ENCODE results near the gene CD14. TPM values are rescaled to one million over a fixed set of nuclear protein-coding genes. Genes with fewer than 3 reads are reported as not detected.
A peak's percentile ranks its signal among the peaks of the same experiment; 100 is the strongest.
"Not testable (repeated sequence)": the region's sequence is repeated elsewhere in the genome, so short reads cannot be mapped to it uniquely, and the experiment has no call there.

Gene CD14
- total and polyA plus RNA-seq, 2 donors (not counting 3 experiments of a cell fraction or from before 2014, with no cell fraction given), result 0.33 to 3.7 TPM

DNA sequence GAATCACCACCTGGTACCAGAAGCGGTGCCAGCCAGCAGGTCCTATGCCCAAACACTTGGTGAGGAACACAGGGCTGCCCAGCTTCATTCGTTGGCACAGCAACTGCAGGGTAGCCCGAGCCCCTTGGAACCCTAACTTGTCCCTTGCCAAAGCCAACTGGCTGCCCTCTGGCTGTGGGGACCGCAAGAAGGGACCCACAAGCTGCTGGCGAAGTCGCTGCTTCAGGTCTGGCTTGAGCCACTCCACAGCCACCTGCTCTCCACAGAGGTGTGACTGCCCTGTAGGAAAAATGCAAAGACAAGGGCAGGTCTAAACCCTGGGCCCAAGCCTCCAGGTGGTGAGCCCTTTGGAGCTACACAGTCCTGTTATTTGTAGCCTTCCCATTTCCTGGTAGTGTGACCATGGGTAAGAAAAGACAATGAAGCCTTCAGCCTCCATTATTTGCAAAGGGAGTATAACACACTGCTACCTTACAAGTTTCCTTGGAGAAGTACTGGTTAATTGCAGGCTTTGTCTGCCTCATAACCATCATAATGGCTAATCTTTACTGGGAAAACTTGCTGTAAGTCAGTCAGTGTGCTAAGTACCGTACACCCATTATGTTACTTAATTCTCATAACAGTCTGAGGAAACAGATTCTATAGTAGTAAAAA, 38.6 kb upstream of the CD14 start:
- ChIA-PET POLR2A (no interaction called here), CTCF (no interaction called here)
- no peak overlapping the region for H3K4me2 ChIP-seq (ENCODE audit: insufficient read depth, low read length)
- H3K27me3 ChIP-seq (ENCODE audit: control insufficient read depth in 2 of 2, insufficient read depth in 2 of 2, low read length in 2 of 2), result no peaks in the 10 kb centered on the region
- H3K9me3 ChIP-seq (replicated peaks; ENCODE audit: control insufficient read depth, insufficient read depth, low read length), result no peaks in the 10 kb centered on the region
- intact Hi-C loops (cut with micrococcal nuclease), result loop anchor here (1.0 kb wide), 1 partner anchor 19 kb away; no protein-coding TSS in a partner anchor
- H3K79me2 ChIP-seq (ENCODE audit: control insufficient read depth, insufficient read depth, low read length), result peaks cover 7% of the 10 kb centered on the region
- H3K4me3 ChIP-seq (replicated peaks in 1 of 3; ENCODE audit: insufficient read depth in 1 of 3, low read depth in 1 of 3, low read length in 3 of 3), result no peak overlapping the region
- H2AFZ ChIP-seq (ENCODE audit: low read depth, low read length), result no peak overlapping the region
- dilution Hi-C loops (cut with MboI; ENCODE audit: extremely low pct_ligation_motif_present, low sequenced_read_pairs), result no loop called here
- H4K20me1 ChIP-seq (replicated peaks; ENCODE audit: control insufficient read depth, extremely low read depth, insufficient read depth, low read length), result no peaks in the 10 kb centered on the region
- peaks cover 3% of the 10 kb centered on the region for H3K4me1 ChIP-seq (ENCODE audit: control insufficient read depth, extremely low read depth, insufficient read depth, low read length)
- FAIRE-seq, result peak; percentile 28
- TF ChIP-seq FOS (IDR thresholded peaks at IDR 0.05; ENCODE audit: borderline replicate concordance, insufficient read depth, low read length), result no peak
- TF ChIP-seq, protein P1, sequence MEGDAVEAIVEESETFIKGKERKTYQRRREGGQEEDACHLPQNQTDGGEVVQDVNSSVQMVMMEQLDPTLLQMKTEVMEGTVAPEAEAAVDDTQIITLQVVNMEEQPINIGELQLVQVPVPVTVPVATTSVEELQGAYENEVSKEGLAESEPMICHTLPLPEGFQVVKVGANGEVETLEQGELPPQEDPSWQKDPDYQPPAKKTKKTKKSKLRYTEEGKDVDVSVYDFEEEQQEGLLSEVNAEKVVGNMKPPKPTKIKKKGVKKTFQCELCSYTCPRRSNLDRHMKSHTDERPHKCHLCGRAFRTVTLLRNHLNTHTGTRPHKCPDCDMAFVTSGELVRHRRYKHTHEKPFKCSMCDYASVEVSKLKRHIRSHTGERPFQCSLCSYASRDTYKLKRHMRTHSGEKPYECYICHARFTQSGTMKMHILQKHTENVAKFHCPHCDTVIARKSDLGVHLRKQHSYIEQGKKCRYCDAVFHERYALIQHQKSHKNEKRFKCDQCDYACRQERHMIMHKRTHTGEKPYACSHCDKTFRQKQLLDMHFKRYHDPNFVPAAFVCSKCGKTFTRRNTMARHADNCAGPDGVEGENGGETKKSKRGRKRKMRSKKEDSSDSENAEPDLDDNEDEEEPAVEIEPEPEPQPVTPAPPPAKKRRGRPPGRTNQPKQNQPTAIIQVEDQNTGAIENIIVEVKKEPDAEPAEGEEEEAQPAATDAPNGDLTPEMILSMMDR (IDR thresholded peaks at IDR 0.05; ENCODE audit: extremely low read depth in 1 of 2, insufficient read depth in 1 of 2, low read depth in 1 of 2, low read length in 2 of 2), result no peak
- no peak for TF ChIP-seq EZH2 (IDR thresholded peaks at IDR 0.05; ENCODE audit: borderline replicate concordance, low read depth, low read length, severe bottlenecking)
- H3K36me3 ChIP-seq (ENCODE audit: control insufficient read depth in 2 of 2, extremely low read depth in 1 of 2, insufficient read depth in 2 of 2, low read length in 2 of 2), result peaks cover 13 to 29% of the 10 kb centered on the region in 2 experiments
- DNase-seq (ENCODE audit: low read depth, low spot score), result no peak
- no TSS peak for BruUV-seq (replicated peaks)
- H3K9me1 ChIP-seq (replicated peaks; ENCODE audit: control insufficient read depth, extremely low read depth, insufficient read depth, low read length), result no peaks in the 10 kb centered on the region
- no peak overlapping the region for H3K27ac ChIP-seq (ENCODE audit: insufficient read depth, low read depth, low read length)
- no peak overlapping the region for H3K9ac ChIP-seq (replicated peaks; ENCODE audit: extremely low read depth, insufficient read depth, low read length)

GRCh38 chr5:140671035-140671434, 38.1 kb upstream of the CD14 start:
- H3K27me3 ChIP-seq (ENCODE audit: control insufficient read depth in 2 of 2, insufficient read depth in 2 of 2, low read length in 2 of 2); dilution Hi-C loops (cut with MboI; ENCODE audit: extremely low pct_ligation_motif_present, low sequenced_read_pairs); H3K9me3 ChIP-seq (replicated peaks; ENCODE audit: control insufficient read depth, insufficient read depth, low read length); FAIRE-seq; BruUV-seq (replicated peaks); H2AFZ ChIP-seq (ENCODE audit: low read depth, low read length); POLR2A ChIA-PET; CTCF ChIA-PET; H3K4me2 ChIP-seq (ENCODE audit: insufficient read depth, low read length); H3K9ac ChIP-seq (replicated peaks; ENCODE audit: extremely low read depth, insufficient read depth, low read length); H3K9me1 ChIP-seq (replicated peaks; ENCODE audit: control insufficient read depth, extremely low read depth, insufficient read depth, low read length); H3K4me1 ChIP-seq (ENCODE audit: control insufficient read depth, extremely low read depth, insufficient read depth, low read length); H3K27ac ChIP-seq (ENCODE audit: insufficient read depth, low read depth, low read length); H4K20me1 ChIP-seq (replicated peaks; ENCODE audit: control insufficient read depth, extremely low read depth, insufficient read depth, low read length); DNase-seq (ENCODE audit: low read depth, low spot score); H3K4me3 ChIP-seq (replicated peaks in 1 of 3; ENCODE audit: insufficient read depth in 1 of 3, low read depth in 1 of 3, low read length in 3 of 3): not testable (repeated sequence)
- Histone ChIP-seq H3K36me3 (ENCODE audit: control insufficient read depth in 2 of 2, extremely low read depth in 1 of 2, insufficient read depth in 2 of 2, low read length in 2 of 2) (peaks cover 13 to 29% of the 10 kb centered on the region in 2 experiments), H3K79me2 (ENCODE audit: control insufficient read depth, insufficient read depth, low read length) (peaks cover 12% of the 10 kb centered on the region)
- intact Hi-C loops (cut with micrococcal nuclease), result loop anchor here (1.0 kb wide), 1 partner anchor 19 kb away; no protein-coding TSS in a partner anchor

Measured in endothelial cell of umbilical vein (primary cell).